ENCODE results near the gene ZNF224.
"Not testable (repeated sequence)": the region's sequence is repeated elsewhere in the genome, so short reads cannot be mapped to it uniquely, and the experiment has no call there.

The ZNF224 gene

DNA sequence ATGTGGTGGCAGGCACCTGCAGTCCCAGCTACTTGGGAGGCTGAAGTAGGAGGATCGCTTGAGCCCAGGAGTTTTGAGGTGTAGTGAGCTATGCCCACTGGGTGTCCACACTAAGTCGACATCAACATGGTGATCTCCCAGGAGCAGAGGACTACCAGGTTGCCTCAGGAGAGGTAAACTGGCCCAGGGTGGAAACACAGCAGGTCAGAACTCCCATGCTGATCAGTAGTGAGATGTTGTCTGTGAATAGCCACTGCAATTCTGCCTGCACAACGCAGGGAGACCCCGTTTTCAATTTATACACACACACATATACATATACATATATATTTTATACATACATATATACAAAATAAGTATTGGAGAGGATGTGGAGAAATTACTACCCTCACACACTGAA, 2.1 kb upstream of the ZNF224 start:
- Mint-ChIP-seq H3K27me3 (no peaks in the 10 kb centered on the region), H3K36me3 (ENCODE audit: insufficient read depth) (peaks cover 14% of the 10 kb centered on the region), H3K4me1 (ENCODE audit: low read depth in 2 of 2) (peaks cover 14 to 17% of the 10 kb centered on the region in 2 donors), H3K9me3 (no peaks in the 10 kb centered on the region), H3K27ac (no peak overlapping the region), H3K4me3 (no peak overlapping the region)
- ATAC-seq (replicated peaks) (no peak), DNase-seq (no peak)

DNA sequence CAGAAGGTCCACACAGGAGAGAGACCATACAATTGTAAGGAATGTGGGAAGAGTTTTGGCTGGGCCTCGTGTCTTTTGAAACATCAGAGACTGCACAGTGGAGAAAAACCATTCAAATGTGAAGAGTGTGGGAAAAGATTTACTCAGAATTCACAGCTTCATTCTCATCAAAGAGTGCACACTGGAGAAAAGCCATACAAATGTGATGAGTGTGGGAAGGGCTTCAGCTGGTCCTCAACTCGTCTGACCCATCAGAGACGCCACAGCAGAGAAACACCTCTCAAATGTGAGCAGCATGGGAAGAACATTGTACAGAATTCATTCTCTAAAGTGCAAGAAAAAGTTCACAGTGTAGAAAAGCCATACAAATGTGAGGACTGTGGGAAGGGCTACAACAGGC, 13.6 kb downstream of the ZNF224 start:
- peaks cover 23% of the 10 kb centered on the region for H3K36me3 Mint-ChIP-seq (ENCODE audit: insufficient read depth)
- H3K4me3 Mint-ChIP-seq: no peak overlapping the region
- peaks cover 17 to 24% of the 10 kb centered on the region in 2 donors for H3K9me3 Mint-ChIP-seq

DNA sequence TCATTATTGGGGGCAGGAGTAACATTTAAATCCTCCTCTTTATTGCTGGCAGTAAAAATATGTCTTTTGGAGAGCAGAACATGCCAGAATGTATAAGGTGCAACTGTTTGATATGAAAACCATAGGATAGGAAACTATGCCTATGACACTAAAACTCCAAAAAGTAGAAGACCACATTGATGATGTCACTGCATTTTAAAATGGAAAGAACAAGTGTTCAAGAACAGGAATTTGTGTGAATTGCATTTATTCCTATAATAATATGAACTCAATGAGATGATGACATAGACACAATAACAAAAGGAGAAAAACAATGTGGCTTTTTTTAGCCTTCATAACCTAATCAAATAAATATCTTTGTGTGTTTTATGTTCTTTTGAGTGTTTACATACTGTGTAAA, 15.3 kb downstream of the ZNF224 start:
- ATAC-seq (replicated peaks): no peak
- H3K36me3 Mint-ChIP-seq (ENCODE audit: insufficient read depth): peaks cover 14% of the 10 kb centered on the region
- H3K27me3 Mint-ChIP-seq: no peaks in the 10 kb centered on the region
- no peak for DNase-seq
- no peak overlapping the region for H3K4me3 Mint-ChIP-seq
- H3K4me1 Mint-ChIP-seq (ENCODE audit: low read depth in 2 of 2): peaks cover 7 to 20% of the 10 kb centered on the region in 2 donors
- H3K27ac Mint-ChIP-seq: no peak overlapping the region
- peaks cover 16 to 23% of the 10 kb centered on the region in 2 donors for H3K9me3 Mint-ChIP-seq

More for the DNA sequence above, 13.6 kb downstream of the ZNF224 start:
- ATAC-seq (replicated peaks) (no peak), DNase-seq (no peak)
- Mint-ChIP-seq H3K27ac (no peak overlapping the region), H3K4me1 (ENCODE audit: low read depth in 2 of 2) (peaks cover 2 to 8% of the 10 kb centered on the region in 2 donors), H3K27me3 (no peaks in the 10 kb centered on the region)

DNA sequence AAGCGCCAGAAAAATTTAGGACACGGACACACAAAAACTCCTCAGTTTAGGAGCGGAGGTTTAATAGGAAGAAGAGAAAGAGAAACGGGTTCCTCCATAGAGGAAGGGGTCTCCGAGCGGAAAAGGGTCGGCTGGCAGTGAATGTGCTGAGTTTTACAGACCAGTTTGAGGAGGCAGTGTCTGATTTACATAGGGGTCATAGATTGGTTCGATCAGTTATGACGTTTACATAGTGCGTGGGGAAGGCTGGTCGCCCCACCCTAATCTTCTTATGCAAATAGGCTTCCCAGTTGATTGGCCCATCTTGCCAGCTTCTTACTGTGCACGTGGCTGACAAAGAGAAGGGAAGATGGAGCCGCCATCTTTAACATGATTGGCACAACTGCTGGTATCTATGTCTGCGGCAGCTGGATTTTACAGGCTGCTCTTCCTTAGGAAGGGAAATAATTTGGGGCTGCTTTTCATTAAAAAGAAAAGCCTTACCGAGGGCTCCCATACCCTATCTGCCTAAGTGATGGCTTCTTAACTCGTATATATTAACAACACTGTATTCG, 17.8 kb downstream of the ZNF224 start:
- ATAC-seq (replicated peaks) (no peak), DNase-seq (no peak)
- peaks cover 10 to 17% of the 10 kb centered on the region in 2 donors for H3K9me3 Mint-ChIP-seq
- no peak overlapping the region for H3K27ac Mint-ChIP-seq
- H3K4me3 Mint-ChIP-seq: peak overlapping the region; percentile 93 to 97
- peaks cover 10% of the 10 kb centered on the region for H3K36me3 Mint-ChIP-seq (ENCODE audit: insufficient read depth)
- H3K4me1 Mint-ChIP-seq (ENCODE audit: low read depth in 2 of 2): peaks cover 7 to 29% of the 10 kb centered on the region in 2 donors
- no peaks in the 10 kb centered on the region for H3K27me3 Mint-ChIP-seq

DNA sequence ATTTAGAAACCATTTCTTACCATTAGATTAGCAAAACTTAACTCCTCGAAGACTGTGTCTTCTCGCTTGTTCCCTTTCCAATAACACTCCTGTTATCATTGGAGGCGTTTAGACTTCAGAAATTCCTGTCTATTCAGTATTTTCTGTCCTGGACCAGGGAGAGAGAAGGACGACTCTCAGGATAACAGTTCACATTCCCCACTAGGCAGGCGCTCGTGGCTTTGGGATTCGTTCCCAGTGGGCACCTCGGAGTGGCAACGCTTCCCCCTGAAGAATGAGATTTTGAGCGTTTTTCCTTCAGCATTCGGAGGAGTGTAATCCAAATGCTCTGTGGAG, 18.6 kb downstream of the ZNF224 start:
- Mint-ChIP-seq H3K27me3 (no peaks in the 10 kb centered on the region), H3K4me3 (peak overlapping the region; percentile 93 to 97), H3K9me3 (peaks cover 6 to 9% of the 10 kb centered on the region in 2 donors), H3K27ac (peak overlapping the region; percentile 94), H3K36me3 (ENCODE audit: insufficient read depth) (peaks cover 10% of the 10 kb centered on the region), H3K4me1 (ENCODE audit: low read depth in 2 of 2) (peaks cover 7 to 29% of the 10 kb centered on the region in 2 donors)
- ATAC-seq (replicated peaks) (no peak), DNase-seq (no peak)

DNA sequence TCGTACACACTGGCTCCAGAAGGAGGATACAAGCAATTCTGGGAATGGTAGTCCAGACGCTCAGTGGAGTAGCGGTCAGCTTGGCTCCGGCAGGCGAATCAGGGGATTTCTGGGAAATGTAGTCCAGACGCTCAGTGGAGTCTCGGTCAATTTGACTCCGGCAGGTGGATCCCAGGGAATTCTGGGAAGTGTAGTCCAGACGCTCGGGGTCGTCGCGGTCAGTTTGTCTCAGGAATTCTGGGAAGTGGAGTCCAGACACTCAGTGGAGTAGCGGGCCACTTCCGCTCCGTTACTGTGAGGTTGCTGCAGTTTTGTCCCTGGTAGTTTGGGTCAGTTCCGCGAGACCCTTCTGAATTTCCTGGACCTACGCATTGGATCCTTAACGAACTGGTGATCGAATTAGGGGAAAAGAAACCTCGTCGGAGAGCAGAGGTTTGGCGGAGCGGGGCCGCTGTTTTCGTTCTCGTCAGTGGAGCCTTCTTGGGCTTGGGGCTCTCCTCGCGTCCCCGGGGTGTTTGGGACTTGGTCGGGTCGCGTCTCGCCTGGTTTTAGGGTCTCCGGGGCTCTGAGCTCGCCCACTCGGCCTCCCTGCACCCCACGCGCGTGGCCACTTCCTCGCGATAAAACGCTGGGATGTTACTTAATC, 19.1 kb downstream of the ZNF224 start, which contains the start of gene ZNF225:
Gene ZNF225 (plus strand): TSS at position 262 of the 646 bp plus-strand sequence. CDS start 2,429 bp downstream, outside the sequence.
- Mint-ChIP-seq H3K27ac (peak within 1 kb of the TSS; percentile 94), H3K4me1 (ENCODE audit: low read depth in 2 of 2) (peaks cover 7 to 29% of the 10 kb centered on the region in 2 donors), H3K27me3 (no peaks in the 10 kb centered on the region), H3K4me3 (peak within 1 kb of the TSS; percentile 93 to 97), H3K9me3 (peaks cover 6 to 8% of the 10 kb centered on the region in 2 donors), H3K36me3 (ENCODE audit: insufficient read depth) (peaks cover 13% of the 10 kb centered on the region)
- peak; percentile 75 to 76 (median 76) for DNase-seq
- peak; percentile 98 for ATAC-seq (replicated peaks)

DNA sequence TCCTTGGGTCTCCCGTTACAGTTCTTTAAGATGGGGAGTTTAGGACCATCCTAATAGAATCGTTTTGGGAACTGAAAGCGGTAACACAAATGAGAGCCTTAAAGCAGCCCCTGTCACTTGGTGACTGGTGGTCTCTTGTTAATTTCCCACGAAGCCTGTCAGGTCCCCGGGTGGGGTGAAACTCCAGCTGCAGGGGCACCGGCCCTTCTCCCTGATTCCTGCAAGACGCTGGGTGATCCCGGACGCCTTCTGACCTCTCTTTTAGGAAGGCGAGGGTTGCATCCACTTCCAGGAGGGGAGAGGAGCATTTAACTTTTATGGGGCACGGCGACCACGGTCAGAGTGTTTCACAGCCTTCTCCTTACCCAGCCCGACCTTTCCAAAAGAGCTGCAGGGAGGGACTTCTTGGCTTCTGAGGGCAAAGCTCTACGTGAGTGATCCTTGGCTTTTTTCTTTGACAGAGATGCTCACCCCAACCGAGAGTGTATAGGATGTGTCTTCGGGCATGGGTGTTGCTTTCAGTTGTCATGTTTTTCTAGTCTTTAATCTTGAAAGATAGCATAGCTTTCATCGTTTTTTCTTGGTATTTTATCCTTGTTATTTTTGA, 19.7 kb downstream of the ZNF224 start:
- Mint-ChIP-seq H3K27me3 (no peaks in the 10 kb centered on the region), H3K9me3 (peaks cover 6 to 8% of the 10 kb centered on the region in 2 donors), H3K4me1 (ENCODE audit: low read depth in 2 of 2) (peaks cover 7 to 29% of the 10 kb centered on the region in 2 donors), H3K27ac (peak overlapping the region; percentile 94), H3K36me3 (ENCODE audit: insufficient read depth) (peaks cover 20% of the 10 kb centered on the region), H3K4me3 (peak overlapping the region; percentile 93 to 97)
- peak in 1 of 3 experiments; percentile 2 for DNase-seq
- ATAC-seq (replicated peaks): no peak

DNA sequence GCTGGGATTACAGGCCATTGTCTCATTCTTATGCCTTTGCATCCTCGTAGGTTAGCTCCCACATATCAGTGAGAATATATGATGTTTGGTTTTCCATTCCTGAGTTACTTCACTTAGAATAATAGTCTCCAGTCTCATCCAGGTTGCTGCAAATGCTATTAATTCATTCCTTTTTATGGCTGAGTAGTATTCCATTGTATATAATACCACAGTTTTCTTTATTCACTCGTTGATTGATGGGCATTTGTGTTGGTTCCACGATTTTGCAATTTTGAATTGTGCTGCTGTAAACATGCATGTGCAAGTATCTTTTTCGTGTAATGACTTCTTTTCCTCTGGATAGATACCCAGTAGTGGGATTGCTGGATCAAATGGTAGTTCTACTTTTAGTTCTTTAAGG, 27.0 kb downstream of the ZNF224 start:
- Mint-ChIP-seq H3K4me1 (ENCODE audit: low read depth in 2 of 2) (peaks cover 5 to 21% of the 10 kb centered on the region in 2 donors), H3K9me3 (peaks cover 15 to 43% of the 10 kb centered on the region in 2 donors), H3K36me3 (ENCODE audit: insufficient read depth) (peaks cover 58% of the 10 kb centered on the region)
- not testable (repeated sequence) for H3K4me3 Mint-ChIP-seq; H3K27me3 Mint-ChIP-seq; DNase-seq; ATAC-seq (replicated peaks); H3K27ac Mint-ChIP-seq

DNA sequence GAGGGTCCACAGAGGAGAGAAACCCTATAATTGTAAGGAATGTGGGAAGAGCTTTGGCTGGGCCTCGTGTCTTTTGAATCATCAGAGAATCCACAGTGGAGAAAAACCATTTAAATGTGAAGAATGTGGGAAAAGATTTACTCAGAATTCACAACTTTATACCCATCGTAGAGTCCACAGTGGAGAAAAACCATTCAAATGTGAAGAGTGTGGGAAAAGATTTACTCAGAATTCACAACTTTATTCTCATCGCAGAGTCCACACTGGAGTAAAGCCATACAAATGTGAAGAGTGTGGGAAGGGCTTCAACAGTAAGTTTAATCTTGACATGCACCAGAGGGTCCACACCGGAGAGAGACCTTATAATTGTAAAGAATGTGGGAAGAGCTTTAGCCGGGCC, 37.8 kb downstream of the ZNF224 start:
- no peak overlapping the region for H3K4me3 Mint-ChIP-seq
- DNase-seq (no peak), ATAC-seq (replicated peaks) (no peak)
- no peak overlapping the region for H3K27ac Mint-ChIP-seq
- H3K9me3 Mint-ChIP-seq: peaks cover 7% of the 10 kb centered on the region in 2 donors
- no peaks in the 10 kb centered on the region for H3K27me3 Mint-ChIP-seq
- peaks cover 25% of the 10 kb centered on the region for H3K36me3 Mint-ChIP-seq (ENCODE audit: insufficient read depth)
- H3K4me1 Mint-ChIP-seq (ENCODE audit: low read depth in 2 of 2): no peaks in the 10 kb centered on the region

DNA sequence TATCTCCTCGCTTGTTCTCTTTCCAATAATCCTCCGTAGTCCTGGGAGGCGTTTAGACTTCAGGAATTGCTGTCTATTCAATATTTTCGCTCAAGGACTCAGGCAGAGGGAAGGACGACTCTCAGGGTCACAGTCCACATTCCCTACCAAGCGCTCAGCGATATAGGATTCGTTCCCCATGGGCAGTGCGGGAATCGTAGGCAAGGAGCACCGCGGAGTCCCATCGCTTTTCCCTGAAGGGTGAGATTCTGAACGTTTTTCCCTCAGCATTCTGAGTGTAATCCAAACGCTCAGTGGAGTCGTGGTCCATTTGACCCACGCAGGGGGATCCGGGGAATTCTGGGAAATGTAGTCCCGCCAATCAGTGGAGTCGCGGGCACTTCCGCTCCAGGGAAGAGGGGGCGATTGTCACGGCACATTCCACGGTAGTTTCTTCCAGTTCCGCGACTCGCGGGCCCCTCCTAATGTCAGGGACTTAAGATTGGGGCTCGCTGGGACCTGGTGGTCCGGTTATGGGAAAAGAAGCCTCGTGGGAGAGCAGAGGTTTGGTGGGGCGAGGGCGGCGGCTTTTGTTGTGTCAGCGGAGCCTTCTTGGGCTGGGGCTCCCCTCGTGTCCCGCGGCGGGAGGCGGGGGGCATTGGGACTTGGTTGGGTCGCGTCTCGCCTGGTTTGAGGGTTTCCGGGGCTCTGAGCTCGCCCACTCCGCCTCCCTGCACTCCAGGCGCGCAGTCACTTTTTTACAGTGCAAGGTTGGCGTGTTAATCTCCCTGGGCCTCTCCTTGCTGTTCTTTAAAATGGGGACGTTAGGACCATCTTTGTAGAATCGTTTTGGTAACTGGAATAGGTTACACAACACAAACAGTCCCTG, 47.3 kb downstream of the ZNF224 start, which contains the start of gene ZNF234:
Gene ZNF234 (plus strand): TSS at position 364 of the 868 bp plus-strand sequence. CDS start 3,079 bp downstream, outside the sequence.
- DNase-seq: peak; percentile 47 to 56 (median 51)
- Mint-ChIP-seq H3K4me3 (peak within 1 kb of the TSS; percentile 93 to 98), H3K36me3 (ENCODE audit: insufficient read depth) (peaks cover 10% of the 10 kb centered on the region), H3K4me1 (ENCODE audit: low read depth in 2 of 2) (peaks cover 13 to 17% of the 10 kb centered on the region in 2 donors), H3K27ac (peak within 1 kb of the TSS; percentile 93 to 96), H3K27me3 (no peaks in the 10 kb centered on the region), H3K9me3 (peaks cover 0 to 5% of the 10 kb centered on the region in 2 donors)
- ATAC-seq (replicated peaks): peak; percentile 87

DNA sequence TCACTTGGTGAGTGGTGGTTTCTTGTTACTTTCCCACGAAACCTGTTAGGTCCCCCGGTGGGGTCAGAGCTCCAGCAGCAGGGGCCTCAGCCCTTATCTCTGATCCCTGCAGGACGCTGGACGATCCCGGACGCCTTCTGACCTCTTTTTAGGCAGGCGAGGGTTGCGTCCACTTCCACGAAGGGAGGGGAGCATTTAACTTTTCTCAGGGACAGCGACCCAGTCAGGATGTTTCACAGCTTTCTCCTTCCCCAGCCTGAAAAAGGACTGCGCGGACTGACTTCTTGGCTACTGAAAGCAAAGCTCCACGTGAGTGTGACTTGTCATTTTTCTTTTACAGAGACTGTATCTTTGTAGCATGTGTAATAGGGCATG, 47.9 kb downstream of the ZNF224 start:
- no peaks in the 10 kb centered on the region for H3K9me3 Mint-ChIP-seq
- ATAC-seq (replicated peaks) (no peak), DNase-seq (no peak)
- peaks cover 11% of the 10 kb centered on the region for H3K36me3 Mint-ChIP-seq (ENCODE audit: insufficient read depth)
- no peaks in the 10 kb centered on the region for H3K27me3 Mint-ChIP-seq
- peaks cover 13 to 17% of the 10 kb centered on the region in 2 donors for H3K4me1 Mint-ChIP-seq (ENCODE audit: low read depth in 2 of 2)
- H3K4me3 Mint-ChIP-seq: peak overlapping the region; percentile 93 to 98
- peak overlapping the region; percentile 93 to 96 for H3K27ac Mint-ChIP-seq

DNA sequence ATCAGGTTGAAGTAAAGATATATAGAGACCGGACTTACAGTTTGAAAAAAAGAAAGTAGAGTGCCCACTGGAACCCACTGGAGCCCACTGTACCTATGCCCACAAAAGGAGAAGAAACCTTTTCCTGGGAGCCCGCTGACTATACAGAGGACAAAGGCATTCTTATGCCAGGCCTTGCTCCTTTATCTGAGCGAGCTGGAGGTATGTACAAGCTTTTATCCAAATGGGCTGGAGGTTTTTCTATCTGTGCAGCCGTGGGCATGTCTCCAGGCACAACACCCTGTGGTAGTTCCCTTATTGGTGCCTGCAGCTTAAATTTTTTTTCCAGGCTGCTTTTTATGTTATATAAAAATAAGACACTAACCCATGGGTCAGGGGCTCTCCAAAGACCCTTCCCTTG, 55.6 kb downstream of the ZNF224 start:
- H3K4me1 Mint-ChIP-seq (ENCODE audit: low read depth in 2 of 2): peaks cover 2 to 4% of the 10 kb centered on the region in 2 donors
- DNase-seq (no peak), ATAC-seq (replicated peaks) (no peak)
- H3K36me3 Mint-ChIP-seq (ENCODE audit: insufficient read depth): peaks cover 45% of the 10 kb centered on the region
- H3K4me3 Mint-ChIP-seq: no peak overlapping the region
- no peaks in the 10 kb centered on the region for H3K27me3 Mint-ChIP-seq
- H3K9me3 Mint-ChIP-seq: peaks cover 3 to 14% of the 10 kb centered on the region in 2 donors
- H3K27ac Mint-ChIP-seq: no peak overlapping the region

DNA sequence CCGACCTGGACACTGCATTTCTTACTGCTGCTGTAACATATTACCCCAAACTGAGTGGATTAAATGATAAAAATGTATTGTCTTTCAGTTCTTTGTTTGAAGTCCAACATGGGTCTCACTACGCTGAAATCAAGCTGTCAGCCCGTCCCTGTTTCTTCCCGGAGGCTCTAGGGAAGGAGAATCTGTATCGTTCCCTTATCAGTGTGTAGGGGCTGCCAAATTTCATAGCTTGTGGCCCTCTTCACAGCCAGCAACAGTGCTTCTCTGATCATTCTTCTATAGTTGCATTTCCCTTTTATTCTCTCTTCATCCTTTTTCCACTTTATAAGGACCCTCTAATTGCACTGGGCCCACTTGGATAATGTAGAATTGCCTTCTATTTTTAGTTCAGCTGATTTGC, 57.3 kb downstream of the ZNF224 start:
- DNase-seq (no peak), ATAC-seq (replicated peaks) (no peak)
- Mint-ChIP-seq H3K36me3 (ENCODE audit: insufficient read depth) (peaks cover 42% of the 10 kb centered on the region), H3K4me3 (no peak overlapping the region), H3K9me3 (peaks cover 5 to 19% of the 10 kb centered on the region in 2 donors), H3K4me1 (ENCODE audit: low read depth in 2 of 2) (peaks cover 2 to 4% of the 10 kb centered on the region in 2 donors), H3K27ac (no peak overlapping the region), H3K27me3 (no peaks in the 10 kb centered on the region)
